Left renal cortex interstitium (tissue), 4 donors: Measurements from ENCODE around the gene ALX3. TPM values are rescaled to one million over a fixed set of nuclear protein-coding genes. Genes with fewer than 3 reads are reported as not detected.
"Not testable (repeated sequence)": the region's sequence is repeated elsewhere in the genome, so short reads cannot be mapped to it uniquely, and the experiment has no call there.

Experiments used
- DNase-seq, 4 donors: peaks; one replicate each; pipeline ENCODE4 v3.0.0-alpha.2; 2013; ENCODE audit warnings: low read depth in 4 of 4, low spot score in 2 of 4, missing footprints in 1 of 4
- polyA plus RNA-seq, 4 donors: library from polyadenylated mRNA; unstranded; fragments of 120-200 nt; gene quantifications; one replicate each; pipeline ENCODE4 v1.2.1, GENCODE V29; 2013; ENCODE audit not compliant: insufficient read length in 4 of 4

The ALX3 gene
- polyA plus RNA-seq, 4 donors = not detected

DNA sequence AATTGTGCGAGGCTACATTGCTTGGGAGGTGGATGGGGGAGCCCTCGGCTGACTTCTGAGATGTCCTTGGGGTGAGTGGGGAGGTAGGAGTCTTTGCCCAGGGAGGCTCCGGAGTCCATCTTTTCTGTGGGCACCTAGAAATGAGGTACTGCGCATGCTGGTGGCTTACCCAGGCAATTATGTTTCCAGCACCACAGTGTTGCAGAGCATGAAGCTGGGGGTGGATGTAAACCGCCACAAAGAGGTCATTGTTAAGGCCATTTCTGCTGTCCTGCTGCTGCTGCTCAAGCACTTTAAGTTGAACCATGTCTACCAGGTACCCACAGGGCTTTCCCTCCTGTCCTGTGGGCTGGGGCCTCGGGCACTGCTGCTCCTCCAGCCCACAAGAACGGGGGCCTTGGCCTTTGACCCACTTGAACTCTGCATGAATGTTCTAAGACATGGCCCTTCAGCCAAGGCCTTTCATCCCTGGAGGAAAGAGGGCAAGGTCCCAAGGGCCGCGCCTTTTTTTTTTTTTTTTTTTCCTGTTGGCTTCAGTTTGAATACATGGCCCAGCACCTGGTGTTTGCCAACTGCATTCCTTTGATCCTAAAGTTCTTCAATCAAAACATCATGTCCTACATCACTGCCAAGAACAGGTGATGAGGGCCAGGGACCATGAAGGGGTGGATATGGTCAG lies 21.4 kb downstream of the ALX3 start:
- no peak for DNase-seq

DNA sequence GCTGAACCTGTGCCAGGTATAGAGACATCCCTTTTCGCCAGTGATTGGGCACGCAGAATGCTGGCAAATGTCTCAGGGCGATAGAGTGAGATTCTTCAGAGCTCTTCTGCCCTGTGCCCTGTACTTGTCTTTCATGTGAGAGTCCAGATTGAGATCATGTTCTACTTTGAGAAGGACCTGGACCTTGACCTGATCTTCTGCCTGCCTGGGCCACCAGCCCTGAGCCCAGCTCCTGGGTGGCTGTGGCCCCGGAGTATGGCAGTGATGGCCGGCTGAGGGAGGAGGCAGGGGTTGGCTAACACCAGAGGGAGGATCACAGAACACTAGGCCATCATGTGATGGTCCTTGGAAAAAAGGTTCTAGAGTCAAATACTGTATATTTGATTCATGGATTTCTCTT lies 22.2 kb downstream of the ALX3 start:
- DNase-seq = no peak

DNA sequence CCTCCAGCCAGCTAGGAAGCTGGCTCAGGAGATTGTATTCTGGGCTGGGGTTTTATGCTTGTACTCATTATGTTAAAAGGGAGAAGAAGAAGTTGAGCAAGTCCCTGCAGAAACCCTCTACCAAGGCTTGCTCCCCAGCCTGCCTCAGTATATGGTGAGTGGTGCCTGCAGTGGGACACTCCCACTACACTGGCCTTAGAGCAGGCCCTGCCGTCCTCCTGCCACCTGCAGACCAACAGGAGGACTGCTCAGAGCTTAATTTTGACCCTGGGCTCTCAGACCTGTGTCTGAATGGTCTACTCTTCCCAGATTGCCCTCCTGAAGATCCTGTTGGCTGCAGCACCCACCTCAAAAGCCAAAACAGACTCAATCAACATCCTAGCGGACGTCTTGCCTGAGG lies 23.0 kb downstream of the ALX3 start:
- DNase-seq = no peak

DNA sequence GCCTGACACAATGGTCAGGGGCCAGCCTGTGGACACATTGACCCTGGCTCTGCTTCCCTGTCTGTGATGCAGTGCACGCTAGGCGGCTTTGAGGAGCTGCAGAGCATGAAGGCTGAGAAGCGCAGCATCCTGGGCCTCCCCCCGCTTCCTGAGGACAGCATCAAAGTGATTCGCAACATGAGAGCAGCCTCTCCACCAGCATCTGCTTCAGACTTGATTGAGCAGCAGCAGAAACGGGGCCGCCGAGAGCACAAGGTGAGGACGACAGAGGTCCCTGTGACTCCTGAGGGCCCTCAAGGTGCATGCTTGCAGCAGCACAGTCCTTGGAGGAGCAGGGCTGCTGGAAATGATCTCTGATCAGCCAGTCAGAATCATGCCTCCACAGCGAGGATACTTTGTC lies 27.5 kb downstream of the ALX3 start:
- no peak for DNase-seq

DNA sequence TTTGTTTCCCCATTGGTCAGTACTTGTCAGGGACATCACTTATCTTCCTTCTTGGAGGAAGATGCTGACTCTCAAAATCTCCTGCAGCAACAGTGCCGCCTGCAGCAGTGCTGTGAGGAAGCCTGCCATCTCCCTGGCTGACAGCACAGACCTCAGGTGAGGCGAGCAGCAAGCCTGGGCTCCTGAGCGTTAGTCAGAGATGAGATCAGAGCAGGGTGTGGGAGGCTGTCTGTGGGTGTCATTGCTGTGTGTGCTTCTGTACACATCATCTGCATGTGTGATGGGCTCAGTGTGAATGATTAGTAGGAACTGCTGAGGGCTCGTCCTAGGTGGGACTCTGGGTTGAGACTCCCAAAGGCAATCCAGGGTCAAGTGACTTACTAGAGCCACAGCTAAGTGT lies 29.9 kb downstream of the ALX3 start:
- no peak for DNase-seq

DNA sequence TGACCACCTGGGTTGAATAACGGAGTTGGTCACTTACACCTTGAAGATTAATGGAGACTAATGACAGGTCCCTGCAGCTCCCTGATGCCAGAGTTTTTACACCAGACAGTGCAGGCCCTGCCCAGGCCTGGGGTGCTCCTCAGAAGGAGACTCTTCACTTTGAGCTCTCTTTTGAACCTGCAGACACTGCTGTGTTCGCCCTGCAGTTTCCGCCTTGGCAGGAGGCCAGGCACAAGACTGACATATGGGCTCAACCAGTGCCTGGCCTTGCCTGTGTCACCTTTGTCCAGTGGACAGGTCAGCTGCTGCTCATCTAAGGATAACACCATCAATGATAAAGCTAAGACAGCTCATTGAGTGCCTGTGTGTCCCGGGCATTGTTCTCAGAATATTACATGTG lies 30.8 kb downstream of the ALX3 start:
- DNase-seq = no peak

DNA sequence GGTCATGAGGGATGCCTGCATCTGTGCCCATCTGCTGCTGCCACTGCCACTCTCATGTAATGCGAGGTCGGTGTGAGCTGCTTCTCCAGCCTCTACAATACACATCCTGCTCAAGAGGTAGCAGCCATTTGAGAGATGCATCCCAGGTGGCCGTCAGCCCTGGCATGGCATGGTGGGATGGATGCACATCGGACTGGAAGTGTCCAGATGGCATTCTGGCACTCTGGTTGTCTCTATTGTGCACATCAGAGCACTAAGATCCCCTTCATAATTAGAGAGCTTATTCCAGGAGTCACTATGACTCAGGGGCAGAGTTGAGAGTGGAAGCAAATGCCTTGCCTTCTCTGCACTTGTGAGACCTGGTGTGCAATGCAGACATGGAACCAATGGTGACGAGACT lies 32.2 kb downstream of the ALX3 start:
- no peak for DNase-seq

DNA sequence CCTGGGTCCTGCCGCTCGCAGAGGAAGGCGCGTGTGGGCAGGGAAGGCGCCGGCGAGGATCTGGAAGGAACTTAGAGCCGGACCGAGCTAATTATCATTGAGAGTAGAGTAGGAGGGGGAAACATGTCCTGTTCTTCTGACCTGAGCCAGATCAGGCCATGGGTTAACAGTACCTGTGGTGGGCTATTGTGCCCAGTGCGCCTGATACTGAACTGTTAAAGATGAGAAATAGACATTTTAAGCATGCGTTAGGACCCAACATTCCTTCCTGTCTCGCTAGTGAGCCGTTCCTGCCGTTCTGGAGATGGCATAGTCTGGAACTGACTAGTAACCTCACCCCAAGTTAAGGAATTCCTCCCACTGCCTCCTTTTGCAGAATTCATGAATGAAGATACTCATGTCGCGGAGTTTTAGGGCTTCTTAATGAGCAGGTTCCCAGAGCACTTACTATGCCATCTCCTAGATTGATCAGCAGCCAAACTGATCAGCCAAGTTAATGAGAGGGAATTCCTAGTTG lies 35.2 kb downstream of the ALX3 start:
- DNase-seq = peak in 1 of 4 donors; percentile 41

DNA sequence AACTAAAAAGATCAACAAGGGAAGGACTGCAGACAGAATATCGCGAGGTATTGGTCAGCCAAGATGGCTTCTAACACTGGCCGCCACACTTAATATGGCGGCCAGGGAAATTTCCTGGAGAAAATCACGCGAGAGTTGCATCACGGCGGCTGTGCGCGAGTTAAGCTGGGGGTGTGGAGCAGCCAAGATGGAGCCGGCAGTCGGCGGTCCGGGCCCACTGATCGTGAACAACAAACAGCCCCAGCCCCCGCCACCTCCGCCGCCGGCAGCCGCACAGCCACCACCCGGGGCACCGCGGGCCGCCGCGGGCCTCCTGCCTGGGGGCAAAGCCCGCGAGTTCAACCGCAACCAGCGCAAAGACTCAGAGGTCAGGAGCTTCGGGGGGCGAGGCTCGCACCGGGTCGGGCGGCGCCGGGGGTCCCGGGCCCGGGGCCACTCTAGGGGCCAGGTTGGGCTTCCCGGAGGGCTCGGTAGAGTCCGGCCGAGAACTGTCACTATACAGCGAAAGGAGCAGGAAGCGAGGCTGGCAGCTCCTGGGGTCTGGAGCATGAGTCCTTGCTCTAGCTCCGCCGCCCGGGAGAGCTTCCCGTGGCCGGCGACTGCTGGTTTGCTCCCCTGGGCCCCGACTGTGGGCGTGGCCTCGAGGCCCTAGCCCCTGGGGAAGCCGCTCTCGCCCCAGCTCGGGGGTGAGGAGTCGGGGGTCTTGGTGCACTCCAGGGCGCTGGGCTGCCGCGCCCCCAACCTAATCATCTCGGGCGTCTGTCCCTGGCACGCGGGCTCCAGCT lies 35.8 kb downstream of the ALX3 start, which contains the start of gene STRIP1:
TSS of gene STRIP1 (plus strand) at position 174 of the 785 bp plus-strand sequence. CDS start at position 188, 14 bp downstream.
- peak; percentile 75 to 94 (median 84) for DNase-seq

DNA sequence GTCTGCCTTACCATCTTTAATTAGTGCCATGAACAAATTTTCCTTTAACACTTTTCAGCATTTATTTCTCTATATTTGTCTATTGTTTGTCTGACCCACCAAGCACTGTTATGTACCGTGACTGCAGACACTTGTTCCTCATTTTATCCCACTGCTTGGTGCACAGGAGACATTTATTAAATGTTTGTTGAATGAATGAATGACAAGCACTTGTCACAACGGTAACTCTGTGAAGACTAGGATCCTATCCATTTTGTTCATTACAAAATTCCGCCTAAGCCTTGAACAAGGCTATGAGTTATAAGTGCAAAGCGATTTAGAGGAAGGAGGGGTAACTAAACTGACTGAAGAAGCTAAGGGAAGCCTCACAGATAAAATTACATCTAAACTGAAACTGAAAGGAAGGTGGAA lies 36.4 kb downstream of the ALX3 start:
- DNase-seq = no peak

DNA sequence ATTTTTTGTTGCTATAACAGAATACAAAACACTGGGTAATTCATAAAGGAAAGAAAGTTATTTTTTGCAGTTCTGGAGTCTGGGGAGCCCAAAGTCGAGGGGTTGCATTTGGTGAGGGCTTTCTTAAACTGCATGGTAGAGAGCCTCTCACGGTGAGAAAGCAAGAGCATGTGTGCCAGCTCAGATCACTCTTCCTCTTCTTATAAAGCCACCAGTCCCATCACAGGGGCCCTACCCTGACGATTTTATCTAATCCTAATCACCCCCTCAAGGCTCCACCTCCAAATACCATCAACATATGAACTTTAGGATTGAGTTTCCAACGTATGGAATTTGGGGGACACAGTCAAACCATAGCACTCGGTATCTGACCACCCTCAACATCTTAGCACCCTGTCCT lies 37.1 kb downstream of the ALX3 start:
- no peak for DNase-seq

DNA sequence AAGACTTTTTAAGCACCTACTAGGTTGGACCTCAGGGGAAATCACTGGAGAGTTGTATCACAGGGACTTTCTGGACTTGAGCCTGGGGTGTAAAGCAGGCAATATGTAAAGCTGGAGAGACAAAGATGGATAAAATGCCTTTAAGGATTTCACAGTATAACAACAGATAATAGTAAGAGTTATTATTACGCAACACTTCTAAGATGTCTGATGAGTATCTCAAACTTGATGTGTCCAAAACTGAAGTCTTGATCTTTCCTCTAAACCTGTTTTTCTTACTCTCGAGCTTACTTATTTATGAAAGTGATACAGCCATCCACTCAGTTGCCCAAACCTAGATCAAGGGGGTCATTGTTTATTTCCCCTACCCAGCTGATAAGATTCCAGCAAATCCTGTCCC lies 38.1 kb downstream of the ALX3 start:
- DNase-seq = no peak

DNA sequence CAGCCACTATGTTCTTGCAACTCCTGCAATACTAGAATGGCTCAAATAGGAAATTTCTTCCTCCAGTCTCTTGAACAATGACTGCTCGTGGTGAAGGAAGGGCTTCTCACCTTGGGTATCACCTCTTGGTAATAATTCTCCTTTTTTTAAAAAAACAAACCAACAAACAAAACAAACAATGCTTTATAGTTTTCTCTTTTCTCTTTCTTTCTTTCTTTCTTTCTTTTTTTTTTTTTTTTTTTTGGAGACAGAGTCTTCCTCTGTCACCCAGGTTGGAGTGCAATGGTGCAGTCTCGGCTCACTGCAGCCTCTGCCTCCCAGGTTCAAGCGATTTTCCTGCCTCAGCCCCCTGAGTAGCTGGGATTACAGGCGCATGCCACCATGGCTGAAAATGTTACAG lies 39.8 kb downstream of the ALX3 start:
- DNase-seq = not testable (repeated sequence)

DNA sequence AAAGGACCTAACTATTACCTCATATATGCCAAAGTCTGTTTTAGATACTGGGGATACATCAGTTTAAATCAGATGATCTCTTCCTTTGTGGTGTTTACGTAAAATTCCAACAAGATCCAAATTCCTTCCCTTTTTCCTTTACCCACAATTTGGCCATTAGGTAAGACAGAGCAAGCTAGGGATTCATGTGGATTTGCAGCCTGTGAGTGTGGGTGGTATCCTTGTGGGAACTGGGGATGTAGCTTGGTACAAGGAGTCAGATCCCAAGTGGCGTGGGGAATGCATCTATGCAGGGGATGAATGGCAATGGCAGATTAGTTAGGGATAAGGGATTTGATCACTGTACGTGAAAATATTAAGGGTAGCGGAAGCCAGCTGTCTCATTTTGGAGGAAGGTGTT lies 45.9 kb downstream of the ALX3 start:
- DNase-seq = no peak

DNA sequence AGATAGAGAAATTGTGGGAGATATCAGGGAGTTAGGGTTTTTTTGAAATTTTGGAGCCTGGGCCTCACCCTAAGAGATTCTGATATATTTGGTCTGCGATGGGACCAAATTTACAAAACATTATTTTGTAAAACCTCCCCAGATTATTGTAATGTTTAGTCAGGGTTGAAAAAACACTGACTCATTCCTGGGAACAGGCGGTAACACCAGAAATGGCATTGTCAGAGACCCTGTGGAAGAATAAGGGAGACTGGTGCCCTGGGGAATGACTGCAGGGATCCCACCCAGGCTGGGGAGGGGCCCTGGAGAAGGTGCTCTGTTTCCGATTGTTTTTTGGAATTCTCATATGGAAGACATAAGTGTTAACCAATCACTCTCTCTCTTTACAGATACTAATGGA lies 49.2 kb downstream of the ALX3 start:
- no peak for DNase-seq

DNA sequence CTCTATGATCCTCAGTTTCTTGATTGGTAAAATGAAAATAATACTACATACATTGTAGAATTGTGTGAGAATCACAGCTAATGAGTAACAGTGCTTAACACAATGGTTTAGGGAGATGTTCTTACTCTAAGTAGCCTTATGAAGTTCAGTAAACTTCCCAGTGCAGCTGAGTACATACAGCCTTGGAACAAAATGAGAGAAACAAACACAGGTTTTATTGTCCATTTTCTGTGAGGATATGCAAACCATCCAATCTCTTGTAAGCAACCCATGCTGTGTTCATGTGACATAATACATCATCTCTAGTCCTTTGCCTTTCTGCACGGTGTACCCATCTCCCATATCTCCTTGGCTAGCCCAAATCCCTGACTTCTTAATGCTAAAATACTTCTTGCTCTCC lies 50.7 kb downstream of the ALX3 start:
- no peak for DNase-seq

DNA sequence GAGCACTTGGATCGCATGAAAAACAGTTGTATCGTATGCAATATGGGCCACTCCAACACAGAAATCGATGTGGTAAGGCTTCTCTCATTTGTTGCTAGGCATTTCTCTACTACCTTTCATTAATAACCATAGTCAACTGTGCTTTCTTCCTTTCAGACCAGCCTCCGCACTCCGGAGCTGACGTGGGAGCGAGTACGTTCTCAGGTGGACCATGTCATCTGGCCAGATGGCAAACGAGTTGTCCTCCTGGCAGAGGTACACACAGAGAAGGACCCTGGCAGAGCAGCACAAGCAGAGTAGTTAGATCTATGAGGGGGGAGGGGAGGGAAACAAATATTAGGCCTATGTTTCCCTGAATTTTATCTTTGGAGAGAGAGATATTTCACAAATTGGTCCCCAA lies 52.1 kb downstream of the ALX3 start:
- DNase-seq = no peak

DNA sequence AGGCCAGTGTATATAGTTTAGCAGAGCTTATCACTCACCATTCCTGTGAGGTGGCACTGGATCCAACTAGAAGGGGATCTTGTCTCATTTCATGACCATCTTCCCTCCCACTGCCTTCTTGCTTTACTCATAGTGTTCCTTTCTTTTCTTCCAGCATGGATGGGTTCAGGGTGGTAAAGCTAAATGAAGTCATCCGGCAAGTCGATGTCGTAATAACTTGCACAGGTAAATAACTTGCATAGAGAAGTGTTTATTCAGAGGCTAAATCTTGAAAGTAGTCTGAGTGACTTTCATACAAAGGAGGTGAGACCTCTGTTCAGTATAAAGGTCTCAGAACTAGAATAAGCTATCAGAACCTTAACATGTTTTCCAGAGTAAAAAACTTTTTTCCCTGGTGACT lies 52.7 kb downstream of the ALX3 start:
- DNase-seq = no peak

DNA sequence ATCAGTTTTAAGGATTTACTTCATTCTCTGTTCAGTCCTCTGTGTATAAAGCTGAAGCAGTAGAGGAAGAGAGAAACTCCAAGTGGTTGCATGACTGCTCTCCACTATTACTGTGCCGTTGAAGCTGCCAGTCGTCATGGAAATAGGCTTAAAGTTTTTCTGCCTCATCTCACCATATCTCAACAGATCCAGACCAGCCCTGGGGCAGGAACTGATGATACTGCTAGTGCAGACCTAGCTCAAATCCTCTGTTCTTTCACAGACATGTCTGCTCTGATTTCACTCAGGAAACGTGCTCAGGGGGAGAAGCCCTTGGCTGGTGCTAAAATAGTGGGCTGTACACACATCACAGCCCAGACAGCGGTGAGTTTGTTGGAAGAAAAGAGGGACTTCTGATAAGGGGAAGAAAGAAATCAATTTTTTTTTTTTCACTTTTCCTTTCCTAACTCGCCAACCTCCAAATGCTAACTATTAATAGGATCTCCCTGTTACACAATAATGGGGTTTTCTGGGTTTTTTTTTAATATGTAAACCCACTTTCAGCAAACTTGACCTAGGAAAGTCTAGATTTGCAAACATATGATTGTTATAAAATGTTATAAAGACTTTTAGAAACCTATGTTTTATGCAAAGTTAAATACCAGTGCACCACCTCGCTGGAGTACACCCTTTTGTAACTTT lies 58.2 kb downstream of the ALX3 start:
- no peak for DNase-seq

DNA sequence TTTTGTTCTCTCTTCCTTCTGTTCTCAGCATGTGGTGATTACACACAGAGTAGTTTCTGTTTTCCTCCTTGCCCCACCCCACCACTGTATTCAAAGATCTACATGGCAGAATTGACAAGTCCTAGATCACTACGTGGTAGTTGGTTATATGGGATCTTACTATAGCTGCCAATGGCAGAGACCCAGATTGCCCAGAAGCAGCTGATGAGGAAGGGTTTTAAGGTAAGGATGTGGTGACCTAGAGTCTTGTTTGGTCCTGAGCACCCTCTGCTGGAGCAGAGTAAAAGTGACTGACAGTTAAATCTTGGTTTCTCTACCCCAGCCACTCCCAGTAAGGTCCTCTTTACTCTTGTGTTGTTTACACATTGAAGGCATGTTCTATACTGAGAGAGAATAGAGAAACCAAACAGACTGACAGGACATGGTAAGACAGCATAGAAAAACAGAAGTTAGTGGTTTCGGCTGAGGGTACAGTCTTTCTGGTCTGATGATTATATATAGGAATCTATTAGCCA lies 58.9 kb downstream of the ALX3 start:
- DNase-seq = no peak
